Measurements from ENCODE around the gene BSND. TPM values are rescaled to one million over a fixed set of nuclear protein-coding genes. Genes with fewer than 3 reads are reported as not detected.

Gene BSND
- total RNA-seq, 1 donor from 2014 or later, result not detected

DNA sequence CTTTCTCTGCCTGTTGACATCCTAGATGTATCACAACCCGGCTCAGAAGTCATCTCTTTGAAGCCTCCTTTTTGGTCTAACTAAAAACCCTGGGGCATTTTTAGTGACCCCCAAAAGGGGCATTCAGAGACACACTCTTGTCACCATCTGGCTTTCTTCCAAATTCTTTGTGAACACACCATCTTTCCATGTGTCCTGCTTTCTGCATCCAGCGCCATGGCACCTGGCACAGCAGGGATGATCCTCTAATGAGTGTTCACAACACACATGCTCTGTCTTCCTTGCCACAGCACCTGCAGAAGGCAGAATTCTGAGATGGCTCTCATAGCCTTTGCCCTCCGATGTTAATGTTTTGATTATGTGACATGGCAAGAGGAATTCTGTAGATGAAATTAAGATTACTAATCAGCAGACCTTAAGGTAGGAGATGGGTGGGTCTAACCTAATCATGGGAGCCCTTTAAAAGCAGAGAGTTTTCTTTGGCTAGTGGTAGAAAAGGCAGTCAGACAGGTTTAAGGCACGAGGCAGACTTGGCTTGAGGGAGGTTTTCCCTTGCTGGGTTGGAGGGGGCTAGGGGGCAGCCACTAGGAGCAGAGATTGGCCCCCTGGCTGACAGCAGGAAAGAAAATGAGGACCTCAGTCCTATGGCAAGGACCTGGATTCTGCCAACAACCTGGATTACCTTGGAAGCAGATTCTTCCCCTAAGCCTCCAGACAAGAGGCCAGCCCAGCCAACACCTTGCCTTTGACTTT is 23.2 kb upstream of the BSND start:
- Mint-ChIP-seq H3K4me3 (ENCODE audit: unreplicated experiment) (no peak overlapping the region), H3K4me1 (ENCODE audit: unreplicated experiment) (peaks cover 16% of the 10 kb centered on the region), H3K27me3 (ENCODE audit: unreplicated experiment) (peaks cover 4% of the 10 kb centered on the region), H3K9me3 (ENCODE audit: unreplicated experiment) (no peaks in the 10 kb centered on the region), H3K36me3 (ENCODE audit: unreplicated experiment) (no peaks in the 10 kb centered on the region), H3K27ac (ENCODE audit: unreplicated experiment) (no peak overlapping the region)
- TF ChIP-seq, protein P1, sequence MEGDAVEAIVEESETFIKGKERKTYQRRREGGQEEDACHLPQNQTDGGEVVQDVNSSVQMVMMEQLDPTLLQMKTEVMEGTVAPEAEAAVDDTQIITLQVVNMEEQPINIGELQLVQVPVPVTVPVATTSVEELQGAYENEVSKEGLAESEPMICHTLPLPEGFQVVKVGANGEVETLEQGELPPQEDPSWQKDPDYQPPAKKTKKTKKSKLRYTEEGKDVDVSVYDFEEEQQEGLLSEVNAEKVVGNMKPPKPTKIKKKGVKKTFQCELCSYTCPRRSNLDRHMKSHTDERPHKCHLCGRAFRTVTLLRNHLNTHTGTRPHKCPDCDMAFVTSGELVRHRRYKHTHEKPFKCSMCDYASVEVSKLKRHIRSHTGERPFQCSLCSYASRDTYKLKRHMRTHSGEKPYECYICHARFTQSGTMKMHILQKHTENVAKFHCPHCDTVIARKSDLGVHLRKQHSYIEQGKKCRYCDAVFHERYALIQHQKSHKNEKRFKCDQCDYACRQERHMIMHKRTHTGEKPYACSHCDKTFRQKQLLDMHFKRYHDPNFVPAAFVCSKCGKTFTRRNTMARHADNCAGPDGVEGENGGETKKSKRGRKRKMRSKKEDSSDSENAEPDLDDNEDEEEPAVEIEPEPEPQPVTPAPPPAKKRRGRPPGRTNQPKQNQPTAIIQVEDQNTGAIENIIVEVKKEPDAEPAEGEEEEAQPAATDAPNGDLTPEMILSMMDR (IDR thresholded peaks at IDR 0.05), result no peak
- no peak for DNase-seq (ENCODE audit: extremely low spot score, unreplicated experiment)

DNA sequence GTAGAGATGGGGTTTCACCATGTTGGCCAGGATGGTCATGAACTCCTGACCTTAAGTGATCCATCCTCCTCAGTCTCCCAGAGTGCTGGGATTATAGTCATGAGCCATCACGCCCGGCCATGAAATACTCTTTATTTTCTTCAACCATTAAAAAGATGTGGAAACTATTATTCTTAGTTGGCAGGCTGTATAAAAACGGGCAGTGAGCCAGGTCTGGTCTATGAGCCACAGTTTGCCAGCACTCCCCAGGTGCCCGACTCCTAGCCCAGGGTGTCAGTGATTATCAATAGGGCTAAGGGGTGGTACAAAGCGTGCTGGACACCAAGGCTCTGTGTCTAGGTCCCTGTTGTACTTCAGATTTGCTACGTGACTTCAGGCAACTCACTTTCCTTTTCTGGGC is 22.0 kb upstream of the BSND start:
- DNase-seq (ENCODE audit: extremely low spot score, unreplicated experiment), result no peak
- Mint-ChIP-seq H3K9me3 (ENCODE audit: unreplicated experiment) (no peaks in the 10 kb centered on the region), H3K4me1 (ENCODE audit: unreplicated experiment) (peaks cover 15% of the 10 kb centered on the region), H3K27ac (ENCODE audit: unreplicated experiment) (no peak overlapping the region), H3K27me3 (ENCODE audit: unreplicated experiment) (peaks cover 8% of the 10 kb centered on the region), H3K36me3 (ENCODE audit: unreplicated experiment) (no peaks in the 10 kb centered on the region), H3K4me3 (ENCODE audit: unreplicated experiment) (no peak overlapping the region)
- TF ChIP-seq, protein P1 (IDR thresholded peaks at IDR 0.05), result no peak

DNA sequence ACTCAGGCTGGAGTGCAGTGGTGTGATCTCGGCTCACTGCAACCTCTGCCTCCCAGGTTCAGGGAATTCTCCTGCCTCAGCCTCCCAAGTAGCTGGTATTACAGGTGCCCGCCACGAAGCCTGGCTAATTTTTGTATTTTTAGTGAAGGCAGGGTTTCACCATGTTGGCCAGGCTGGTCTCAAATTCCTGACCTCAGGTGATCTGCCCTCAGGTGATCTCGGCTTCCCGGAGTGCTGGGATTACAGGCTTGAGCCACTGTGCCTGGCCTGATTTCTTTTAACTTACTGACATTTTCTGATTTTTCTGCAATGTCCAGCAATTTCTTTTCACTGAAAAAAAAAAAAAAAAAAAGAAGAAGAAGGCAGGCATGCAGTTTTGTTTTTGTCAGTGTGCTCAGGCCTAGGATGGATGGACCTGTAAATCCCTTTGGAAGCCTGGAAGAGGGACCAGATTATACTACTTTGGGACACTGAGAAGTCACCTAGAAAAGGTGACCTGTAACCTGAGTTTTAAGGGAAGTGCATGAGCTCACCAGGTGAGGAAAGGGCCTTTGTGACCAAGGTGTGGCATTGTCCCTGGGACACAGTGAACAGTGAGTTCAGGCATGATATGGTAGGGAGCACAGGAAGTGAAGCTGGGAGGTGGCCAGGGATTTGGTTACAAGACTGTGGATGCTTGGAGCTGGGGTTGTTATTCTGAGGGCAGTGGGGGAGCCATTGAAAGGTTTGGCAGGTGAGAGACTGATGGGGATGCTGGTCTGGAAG is 21.0 kb upstream of the BSND start:
- no peak for DNase-seq (ENCODE audit: extremely low spot score, unreplicated experiment)
- TF ChIP-seq, protein P1 (IDR thresholded peaks at IDR 0.05), result no peak
- H3K4me1 Mint-ChIP-seq (ENCODE audit: unreplicated experiment), result peaks cover 13% of the 10 kb centered on the region
- H3K27me3 Mint-ChIP-seq (ENCODE audit: unreplicated experiment), result peaks cover 9% of the 10 kb centered on the region
- H3K9me3 Mint-ChIP-seq (ENCODE audit: unreplicated experiment), result no peaks in the 10 kb centered on the region
- H3K4me3 Mint-ChIP-seq (ENCODE audit: unreplicated experiment), result no peak overlapping the region
- H3K36me3 Mint-ChIP-seq (ENCODE audit: unreplicated experiment), result no peaks in the 10 kb centered on the region
- H3K27ac Mint-ChIP-seq (ENCODE audit: unreplicated experiment), result no peak overlapping the region

DNA sequence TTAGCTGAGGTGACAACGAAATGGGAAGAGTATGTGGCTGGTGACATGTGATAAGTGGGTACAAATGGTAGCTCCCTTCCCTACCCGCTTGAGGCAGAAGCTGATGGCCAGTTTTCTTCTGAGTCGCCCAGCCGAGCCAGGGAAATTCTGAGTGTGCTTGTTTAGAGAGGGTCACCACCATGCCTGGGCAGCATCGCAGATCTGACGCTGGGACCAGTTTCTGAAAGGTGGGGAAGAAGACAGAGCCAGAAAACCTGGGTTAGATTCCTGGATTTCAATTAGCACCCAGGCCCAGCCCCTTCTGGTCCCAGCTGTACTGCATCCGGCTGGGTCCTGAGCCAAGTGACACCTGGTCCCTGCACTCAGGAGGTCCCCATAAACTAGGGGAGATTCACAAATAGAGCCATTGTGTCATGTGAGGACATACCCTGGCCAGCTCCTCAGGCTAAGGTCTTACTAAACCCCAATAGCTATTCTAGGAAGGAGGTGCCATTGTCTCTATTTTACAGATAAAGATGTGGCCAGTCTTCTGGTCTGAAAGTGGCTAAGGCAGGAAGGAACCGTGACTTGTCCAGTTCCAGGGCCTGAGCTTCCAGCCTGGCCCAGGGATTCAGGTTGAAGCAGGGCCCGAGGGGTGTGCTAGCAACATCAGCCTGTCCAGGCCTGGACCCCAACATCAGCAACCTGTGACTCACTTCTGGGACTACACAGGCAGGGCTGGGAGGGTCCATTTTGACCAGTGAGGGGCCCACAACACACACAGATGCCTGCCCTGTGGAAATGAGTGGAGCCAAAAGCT is 20.0 kb upstream of the BSND start:
- TF ChIP-seq, protein P1 (IDR thresholded peaks at IDR 0.05), result no peak
- DNase-seq (ENCODE audit: extremely low spot score, unreplicated experiment), result no peak
- Mint-ChIP-seq H3K4me1 (ENCODE audit: unreplicated experiment) (peaks cover 7% of the 10 kb centered on the region), H3K36me3 (ENCODE audit: unreplicated experiment) (no peaks in the 10 kb centered on the region), H3K9me3 (ENCODE audit: unreplicated experiment) (no peaks in the 10 kb centered on the region), H3K27ac (ENCODE audit: unreplicated experiment) (no peak overlapping the region), H3K27me3 (ENCODE audit: unreplicated experiment) (peaks cover 13% of the 10 kb centered on the region), H3K4me3 (ENCODE audit: unreplicated experiment) (no peak overlapping the region)

Measured in osteocyte (in vitro differentiated cells).